Transverse colon (tissue), 4 donors: ENCODE data around the gene FHOD1.

Source experiments
- EP300 ChIP-seq: sonication (generic); formaldehyde crosslinking; IDR thresholded peaks from one replicate; pipeline ENCODE4 v1.6.1; 2017; ENCODE audit warnings: antibody characterized with exemption, low read depth
- POLR2A ChIP-seq: fragments of 450-650 bp; IDR thresholded peaks from one replicate; pipeline ENCODE4 v1.6.1; 2016; ENCODE audit warnings: antibody characterized with exemption, mild to moderate bottlenecking, moderate library complexity
- POLR2AphosphoS5 ChIP-seq, 3 donors: sonication (generic); formaldehyde crosslinking; IDR thresholded peaks; one replicate each; pipeline ENCODE4 v1.6.1; 2016; ENCODE audit warnings: antibody characterized with exemption in 3 of 3
- TF ChIP-seq, protein P1 (sequence below), 5 experiments: fragments of 200-600 bp in 3 of 5; fragments of 450-650 bp in 2 of 5; sonication (generic) in 3 of 5; IDR thresholded peaks; 1 replicate in 2 of 5; 2 replicates in 3 of 5; pipeline ENCODE4 v1.5.1; 2016 to 2017; ENCODE audit warnings: antibody characterized with exemption in 5 of 5, inconsistent platforms in 3 of 5, mild to moderate bottlenecking in 2 of 5, moderate library complexity in 1 of 5

GRCh38 chr16:67256701-67257230, 9.5 kb upstream of the FHOD1 start:
- TF ChIP-seq, protein P1, sequence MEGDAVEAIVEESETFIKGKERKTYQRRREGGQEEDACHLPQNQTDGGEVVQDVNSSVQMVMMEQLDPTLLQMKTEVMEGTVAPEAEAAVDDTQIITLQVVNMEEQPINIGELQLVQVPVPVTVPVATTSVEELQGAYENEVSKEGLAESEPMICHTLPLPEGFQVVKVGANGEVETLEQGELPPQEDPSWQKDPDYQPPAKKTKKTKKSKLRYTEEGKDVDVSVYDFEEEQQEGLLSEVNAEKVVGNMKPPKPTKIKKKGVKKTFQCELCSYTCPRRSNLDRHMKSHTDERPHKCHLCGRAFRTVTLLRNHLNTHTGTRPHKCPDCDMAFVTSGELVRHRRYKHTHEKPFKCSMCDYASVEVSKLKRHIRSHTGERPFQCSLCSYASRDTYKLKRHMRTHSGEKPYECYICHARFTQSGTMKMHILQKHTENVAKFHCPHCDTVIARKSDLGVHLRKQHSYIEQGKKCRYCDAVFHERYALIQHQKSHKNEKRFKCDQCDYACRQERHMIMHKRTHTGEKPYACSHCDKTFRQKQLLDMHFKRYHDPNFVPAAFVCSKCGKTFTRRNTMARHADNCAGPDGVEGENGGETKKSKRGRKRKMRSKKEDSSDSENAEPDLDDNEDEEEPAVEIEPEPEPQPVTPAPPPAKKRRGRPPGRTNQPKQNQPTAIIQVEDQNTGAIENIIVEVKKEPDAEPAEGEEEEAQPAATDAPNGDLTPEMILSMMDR (IDR thresholded peaks at IDR 0.05), result no peak
- TF ChIP-seq POLR2AphosphoS5 (IDR thresholded peaks at IDR 0.05) (no peak), POLR2A (no peak), EP300 (no peak)
